Activated T-helper 17 cell treated with anti-CD3 and anti-CD28 coated beads, Interleukin-2, amount 50 U/mL, for 72 hours (primary cell): Measurements from ENCODE around the gene DNASE1L1. TPM values are rescaled to one million over a fixed set of nuclear protein-coding genes. Genes with fewer than 3 reads are reported as not detected.

Experiments
- ATAC-seq: fragments of 150-1000 bp; cut with Tn5 transposase; replicated peaks from 2 replicates; pipeline ENCODE4 v1.10.0; 2021; ENCODE audit warnings: mild to moderate bottlenecking, moderate library complexity
- H3K27ac Mint-ChIP-seq: one replicate; pipeline ENCODE4 v1.8.0; 2022; ENCODE audit warnings: mixed read lengths
- H3K27me3 Mint-ChIP-seq: one replicate; pipeline ENCODE4 v1.8.0; 2022; ENCODE audit warnings: mixed read lengths
- H3K36me3 Mint-ChIP-seq: one replicate; pipeline ENCODE4 v1.8.0; 2022; ENCODE audit warnings: low read depth, mild to moderate bottlenecking, mixed read lengths
- H3K4me1 Mint-ChIP-seq: one replicate; pipeline ENCODE4 v1.8.0; 2022; ENCODE audit warnings: mixed read lengths
- H3K4me3 Mint-ChIP-seq: one replicate; pipeline ENCODE4 v1.8.0; 2022; ENCODE audit warnings: mild to moderate bottlenecking, mixed read lengths
- H3K9me3 Mint-ChIP-seq: one replicate; pipeline ENCODE4 v1.8.0; 2022; ENCODE audit warnings: mixed read lengths
- total RNA-seq, 2 donors: library from RNA; stranded (reverse); gene quantifications; one replicate each; pipeline ENCODE4 v1.2.3, GENCODE V29; 2022

Gene DNASE1L1
- total RNA-seq, 2 donors from 2014 or later, result 13.9 to 16.7 TPM

- Mint-ChIP-seq H3K4me3 (peak within 1 kb of the TSS; percentile 84), H3K4me1 (no peaks in the 10 kb centered on the region), H3K27ac (no peak within 1 kb of the TSS), H3K36me3 (peaks cover 12% of the 10 kb centered on the region), H3K27me3 (no peaks in the 10 kb centered on the region), H3K9me3 (no peaks in the 10 kb centered on the region)
- ATAC-seq, result no peak
These were observed 34.5 kb downstream of the DNASE1L1 start, which contains the start of gene FLNA for GRCh38 chrX:154374313-154375155. Gene FLNA (minus strand): TSS chrX:154374634. CDS start chrX:154371245, 3,389 bp downstream.

GRCh38 chrX:154373340-154374306 is 35.4 kb downstream of the DNASE1L1 start:
- no peak for ATAC-seq
- H3K4me1 Mint-ChIP-seq, result no peaks in the 10 kb centered on the region
- H3K36me3 Mint-ChIP-seq, result peaks cover 21% of the 10 kb centered on the region
- no peaks in the 10 kb centered on the region for H3K9me3 Mint-ChIP-seq
- no peaks in the 10 kb centered on the region for H3K27me3 Mint-ChIP-seq
- H3K4me3 Mint-ChIP-seq, result peak overlapping the region; percentile 84
- no peak overlapping the region for H3K27ac Mint-ChIP-seq

GRCh38 chrX:154372612-154373022 is 36.4 kb downstream of the DNASE1L1 start:
- Mint-ChIP-seq H3K9me3 (no peaks in the 10 kb centered on the region), H3K4me1 (no peaks in the 10 kb centered on the region), H3K27me3 (no peaks in the 10 kb centered on the region), H3K36me3 (peaks cover 30% of the 10 kb centered on the region), H3K27ac (no peak overlapping the region), H3K4me3 (peak overlapping the region; percentile 84)
- ATAC-seq, result peak; percentile 22

- Mint-ChIP-seq H3K36me3 (peaks cover 36% of the 10 kb centered on the region), H3K4me3 (peak overlapping the region; percentile 84)
- no peak for ATAC-seq
These were observed 37.2 kb downstream of the DNASE1L1 start for GRCh38 chrX:154371789-154372300.

GRCh38 chrX:154371017-154371788 is 37.9 kb downstream of the DNASE1L1 start:
- H3K36me3 Mint-ChIP-seq, result peaks cover 43% of the 10 kb centered on the region
- H3K27ac Mint-ChIP-seq, result no peak overlapping the region
- H3K4me3 Mint-ChIP-seq, result peak overlapping the region; percentile 84
- peak; percentile 54 for ATAC-seq
- H3K9me3 Mint-ChIP-seq, result no peaks in the 10 kb centered on the region
- H3K4me1 Mint-ChIP-seq, result no peaks in the 10 kb centered on the region
- no peaks in the 10 kb centered on the region for H3K27me3 Mint-ChIP-seq

More at GRCh38 chrX:154371789-154372300, 37.2 kb downstream of the DNASE1L1 start:
- H3K9me3 Mint-ChIP-seq, result no peaks in the 10 kb centered on the region
- H3K4me1 Mint-ChIP-seq, result no peaks in the 10 kb centered on the region
- no peaks in the 10 kb centered on the region for H3K27me3 Mint-ChIP-seq
- no peak overlapping the region for H3K27ac Mint-ChIP-seq

- Mint-ChIP-seq H3K4me3 (peak overlapping the region; percentile 84), H3K36me3 (peaks cover 49% of the 10 kb centered on the region), H3K4me1 (no peaks in the 10 kb centered on the region), H3K27ac (peak overlapping the region; percentile 78), H3K9me3 (no peaks in the 10 kb centered on the region), H3K27me3 (no peaks in the 10 kb centered on the region)
- no peak for ATAC-seq
These were observed 38.6 kb downstream of the DNASE1L1 start for GRCh38 chrX:154370300-154371016.

- H3K4me3 Mint-ChIP-seq, result peak overlapping the region; percentile 84
- H3K27ac Mint-ChIP-seq, result peak overlapping the region; percentile 78
- no peaks in the 10 kb centered on the region for H3K27me3 Mint-ChIP-seq
- peaks cover 56% of the 10 kb centered on the region for H3K36me3 Mint-ChIP-seq
- H3K4me1 Mint-ChIP-seq, result no peaks in the 10 kb centered on the region
- no peaks in the 10 kb centered on the region for H3K9me3 Mint-ChIP-seq
- ATAC-seq, result peak; percentile 18
These were observed 39.4 kb downstream of the DNASE1L1 start for GRCh38 chrX:154369449-154370299.

- H3K4me3 Mint-ChIP-seq, result peak overlapping the region; percentile 84
- H3K36me3 Mint-ChIP-seq, result peaks cover 64% of the 10 kb centered on the region
- H3K27me3 Mint-ChIP-seq, result no peaks in the 10 kb centered on the region
- H3K4me1 Mint-ChIP-seq, result no peaks in the 10 kb centered on the region
- H3K9me3 Mint-ChIP-seq, result no peaks in the 10 kb centered on the region
- peak; percentile 74 for ATAC-seq
- H3K27ac Mint-ChIP-seq, result peak overlapping the region; percentile 90
These were observed 40.2 kb downstream of the DNASE1L1 start for GRCh38 chrX:154368630-154369448.

GRCh38 chrX:154367474-154368308 is 41.4 kb downstream of the DNASE1L1 start:
- no peaks in the 10 kb centered on the region for H3K9me3 Mint-ChIP-seq
- no peaks in the 10 kb centered on the region for H3K27me3 Mint-ChIP-seq
- peak overlapping the region; percentile 84 for H3K4me3 Mint-ChIP-seq
- H3K36me3 Mint-ChIP-seq, result peaks cover 75% of the 10 kb centered on the region
- peak overlapping the region; percentile 90 for H3K27ac Mint-ChIP-seq
- no peak for ATAC-seq
- no peaks in the 10 kb centered on the region for H3K4me1 Mint-ChIP-seq

- Mint-ChIP-seq H3K27ac (no peak overlapping the region), H3K36me3 (peaks cover 82% of the 10 kb centered on the region), H3K9me3 (no peaks in the 10 kb centered on the region), H3K27me3 (no peaks in the 10 kb centered on the region), H3K4me1 (no peaks in the 10 kb centered on the region), H3K4me3 (no peak overlapping the region)
- no peak for ATAC-seq
These were observed 42.4 kb downstream of the DNASE1L1 start for GRCh38 chrX:154366666-154367055.

GRCh38 chrX:154365997-154366665 is 42.9 kb downstream of the DNASE1L1 start:
- peaks cover 86% of the 10 kb centered on the region for H3K36me3 Mint-ChIP-seq
- H3K27me3 Mint-ChIP-seq, result no peaks in the 10 kb centered on the region
- H3K4me3 Mint-ChIP-seq, result no peak overlapping the region
- no peak for ATAC-seq
- H3K27ac Mint-ChIP-seq, result no peak overlapping the region
- H3K4me1 Mint-ChIP-seq, result no peaks in the 10 kb centered on the region
- no peaks in the 10 kb centered on the region for H3K9me3 Mint-ChIP-seq
